Stimulated activated CD4-positive, alpha-beta T cell treated with anti-CD3 and anti-CD28 coated beads, Interleukin-15, amount 100 ng/mL, for 24 hours (primary cell): ENCODE results near the gene PTBP2.
A peak's percentile ranks its signal among the peaks of the same experiment; 100 is the strongest.

ENCODE experiments used
- DNase-seq: peaks from one replicate; pipeline ENCODE4 v3.0.0-alpha.2; 2020

PTBP2 gene, protein sequence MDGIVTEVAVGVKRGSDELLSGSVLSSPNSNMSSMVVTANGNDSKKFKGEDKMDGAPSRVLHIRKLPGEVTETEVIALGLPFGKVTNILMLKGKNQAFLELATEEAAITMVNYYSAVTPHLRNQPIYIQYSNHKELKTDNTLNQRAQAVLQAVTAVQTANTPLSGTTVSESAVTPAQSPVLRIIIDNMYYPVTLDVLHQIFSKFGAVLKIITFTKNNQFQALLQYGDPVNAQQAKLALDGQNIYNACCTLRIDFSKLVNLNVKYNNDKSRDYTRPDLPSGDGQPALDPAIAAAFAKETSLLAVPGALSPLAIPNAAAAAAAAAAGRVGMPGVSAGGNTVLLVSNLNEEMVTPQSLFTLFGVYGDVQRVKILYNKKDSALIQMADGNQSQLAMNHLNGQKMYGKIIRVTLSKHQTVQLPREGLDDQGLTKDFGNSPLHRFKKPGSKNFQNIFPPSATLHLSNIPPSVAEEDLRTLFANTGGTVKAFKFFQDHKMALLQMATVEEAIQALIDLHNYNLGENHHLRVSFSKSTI

GRCh38 chr1:96721416-96722160 is at the start of gene PTBP2:
TSS of gene PTBP2 (plus strand) at chr1:96721784. CDS start at chr1:96721865, 81 bp downstream.
- DNase-seq = peak; percentile 86

DNA sequence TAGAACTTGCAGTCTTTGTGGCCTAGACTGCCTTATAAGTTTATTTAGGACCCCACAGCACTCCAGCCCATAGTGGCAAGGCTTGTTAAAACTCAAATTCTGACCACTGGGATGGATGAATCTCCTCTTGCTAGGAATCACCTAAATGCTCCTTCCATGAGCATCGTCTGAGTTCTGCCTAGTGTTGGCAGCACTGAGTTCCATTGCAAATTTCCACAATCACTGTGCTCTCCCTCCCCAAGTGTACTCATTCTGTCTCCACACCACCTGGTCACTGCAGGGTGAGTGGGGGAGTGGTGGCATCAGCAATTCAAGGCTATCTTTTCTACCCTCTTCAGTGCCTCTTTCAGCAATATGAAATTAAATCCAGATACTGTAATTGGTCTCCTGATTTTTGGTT is 46.7 kb upstream of the PTBP2 start:
- no peak for DNase-seq

DNA sequence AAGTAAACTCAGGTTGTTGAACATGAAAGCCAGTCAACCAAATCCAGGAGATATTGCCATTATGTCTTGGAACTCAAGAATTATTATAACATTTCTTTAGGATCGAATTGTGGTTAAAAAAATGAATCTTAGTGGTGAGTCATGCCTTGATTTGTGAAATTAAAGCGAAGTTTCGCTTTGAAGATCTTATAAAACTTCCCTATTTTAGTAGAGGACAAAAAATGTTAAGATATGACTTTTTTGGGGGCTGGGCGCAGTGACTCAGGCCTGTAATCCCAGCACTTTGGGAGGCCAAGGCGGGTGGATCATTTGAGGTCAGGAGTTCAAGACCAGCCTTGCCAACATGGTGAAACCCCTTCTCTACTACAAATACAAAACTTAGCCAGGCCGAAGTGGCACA is 39.5 kb upstream of the PTBP2 start:
- DNase-seq = no peak

- no peak for DNase-seq
Measured at GRCh38 chr1:96683931-96684330, 37.7 kb upstream of the PTBP2 start.

- DNase-seq = no peak
Measured at GRCh38 chr1:96684744-96685143, 36.8 kb upstream of the PTBP2 start.

DNA sequence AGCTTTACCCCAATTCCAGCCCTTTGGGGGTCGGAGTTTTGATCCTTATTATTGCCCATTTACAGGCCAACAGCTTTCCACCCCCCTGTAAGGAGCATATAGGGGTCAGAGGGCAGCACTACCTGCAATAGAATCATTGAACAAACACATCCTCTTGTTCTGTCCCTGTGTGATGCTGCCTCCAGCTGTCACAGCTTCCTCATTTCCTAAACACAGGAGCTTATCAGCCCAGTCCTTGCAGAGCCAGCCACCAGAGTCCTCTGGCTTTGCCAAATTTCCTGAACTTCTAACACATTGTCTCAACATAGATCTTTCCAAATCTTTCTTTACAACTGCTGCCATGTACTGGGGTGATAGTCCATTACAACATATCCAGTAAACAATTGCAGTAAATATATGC is 32.8 kb upstream of the PTBP2 start:
- DNase-seq = no peak

- DNase-seq = no peak
Measured at GRCh38 chr1:96695954-96696353, 25.6 kb upstream of the PTBP2 start.

DNA sequence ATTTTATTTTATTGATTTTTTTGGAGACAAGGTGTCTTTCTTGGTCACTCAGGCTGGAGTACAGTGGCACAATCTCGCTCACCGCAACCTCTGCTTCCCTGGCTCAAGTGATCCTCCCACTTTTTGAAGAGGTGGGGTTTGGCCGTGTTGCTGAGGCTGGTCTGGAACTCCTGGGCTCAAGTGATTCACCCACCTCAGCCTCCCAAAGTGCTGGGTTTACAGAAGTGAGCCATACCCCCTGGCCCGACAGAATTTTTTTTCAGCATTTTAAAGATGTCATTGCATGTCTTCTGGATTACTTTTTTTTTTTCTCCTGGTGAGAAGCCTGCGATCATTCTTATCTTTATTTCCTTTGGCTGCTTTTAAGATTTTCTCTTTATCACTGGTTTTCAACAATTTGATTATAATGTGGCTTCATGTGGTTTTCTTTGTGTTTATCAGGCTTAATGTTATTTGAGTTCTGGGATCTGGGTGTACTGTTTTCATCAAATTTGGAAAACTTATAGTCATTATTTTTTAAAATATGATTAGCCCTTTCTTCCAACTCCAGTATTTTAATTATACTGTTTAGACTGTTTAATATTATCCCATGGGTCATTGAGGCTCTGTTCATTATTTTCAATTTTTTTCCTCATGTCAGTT is 23.1 kb upstream of the PTBP2 start:
- no peak for DNase-seq

GRCh38 chr1:96703186-96703585 is 18.4 kb upstream of the PTBP2 start:
- DNase-seq = no peak

DNA sequence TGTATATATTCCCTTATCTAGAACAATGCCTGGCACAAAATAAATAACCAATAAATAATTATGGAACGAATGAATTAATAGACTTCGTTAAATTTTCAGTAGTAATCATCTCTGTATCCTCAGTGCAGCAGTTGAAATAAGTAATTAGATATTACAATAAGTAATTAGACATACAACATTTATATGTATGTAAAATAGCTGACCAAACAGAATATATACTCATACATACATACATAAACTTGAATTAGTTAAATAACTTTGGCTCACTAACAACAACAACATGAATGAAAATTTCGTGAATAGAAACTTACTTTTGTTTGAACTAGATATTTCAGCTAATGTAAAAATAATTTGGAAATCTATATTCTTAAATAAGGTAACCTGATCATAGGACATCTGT is 14.6 kb upstream of the PTBP2 start:
- no peak for DNase-seq

DNA sequence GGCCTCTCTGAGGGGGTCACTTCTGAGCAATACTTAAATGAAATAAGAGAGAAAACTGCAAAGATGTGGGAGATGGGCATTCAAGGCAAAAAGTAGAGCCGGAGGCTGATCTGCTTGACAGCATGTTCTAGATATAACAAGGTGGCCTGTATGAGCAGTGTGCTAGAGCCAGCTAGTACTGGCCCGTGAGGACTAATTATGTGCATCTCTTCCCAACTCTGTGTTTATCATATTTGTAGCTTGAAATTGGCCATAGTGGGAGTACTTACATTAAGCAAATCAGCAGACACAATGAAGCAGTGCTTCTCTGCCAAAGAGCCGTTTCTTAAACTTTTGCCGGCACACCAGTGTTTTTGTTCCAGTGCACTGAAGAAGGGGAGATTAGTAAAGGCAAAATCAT is 13.1 kb upstream of the PTBP2 start:
- no peak for DNase-seq

DNA sequence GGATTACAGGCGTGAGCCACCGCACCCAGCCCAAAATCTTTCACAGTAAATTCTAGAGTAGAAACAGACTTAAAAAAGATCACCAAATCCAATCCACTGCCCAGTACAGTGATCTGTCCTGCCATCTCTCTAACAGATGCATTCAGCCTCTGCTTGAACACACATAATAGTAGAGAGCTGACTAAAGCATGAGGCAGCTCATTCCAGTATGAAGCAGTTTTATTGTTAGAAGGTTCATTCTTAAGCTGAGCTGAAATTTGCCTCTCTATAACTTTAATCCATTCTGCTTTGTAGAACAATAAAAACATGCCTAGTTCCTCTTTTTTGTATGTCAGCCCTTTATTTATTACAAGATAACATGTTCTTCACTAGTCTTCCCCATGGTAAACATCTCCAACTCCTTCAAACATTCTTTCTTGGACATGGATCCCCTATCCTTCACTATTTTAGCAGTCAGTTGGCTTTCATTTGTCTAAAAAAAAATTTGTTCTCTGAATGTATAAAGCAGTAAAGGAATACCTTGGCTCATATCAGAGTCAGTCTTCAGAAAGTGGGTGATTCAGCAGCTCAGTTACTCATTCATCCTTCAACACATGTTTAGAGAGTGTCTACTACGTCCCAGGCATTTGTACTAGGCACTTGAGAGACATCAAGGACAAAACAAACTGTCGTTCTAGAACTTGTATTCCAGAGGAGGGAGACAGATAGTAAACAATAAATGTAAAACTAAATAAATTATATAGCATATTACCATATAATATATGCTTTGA is 10.7 kb upstream of the PTBP2 start:
- DNase-seq = no peak

GRCh38 chr1:96713649-96714048 is 7.9 kb upstream of the PTBP2 start:
- DNase-seq = no peak

DNA sequence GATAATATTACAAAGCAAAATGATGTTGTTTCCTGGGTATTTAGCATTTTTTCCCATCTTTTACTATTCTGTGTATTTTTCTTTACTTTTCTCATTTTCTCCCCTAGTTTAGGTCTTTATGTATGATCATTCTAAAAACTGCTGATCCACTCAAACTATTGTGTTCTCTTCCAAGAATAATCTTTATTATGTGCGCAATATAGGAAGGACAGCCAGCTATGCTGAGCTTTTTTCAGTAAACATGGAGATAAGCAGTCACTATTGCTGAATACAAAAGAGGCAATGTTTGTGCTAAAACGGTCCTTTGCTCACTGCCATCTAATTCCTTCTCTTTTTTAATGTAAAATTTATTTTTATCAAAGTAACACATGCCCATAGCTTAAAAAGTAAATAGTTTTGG is 6.7 kb upstream of the PTBP2 start:
- DNase-seq = no peak

DNA sequence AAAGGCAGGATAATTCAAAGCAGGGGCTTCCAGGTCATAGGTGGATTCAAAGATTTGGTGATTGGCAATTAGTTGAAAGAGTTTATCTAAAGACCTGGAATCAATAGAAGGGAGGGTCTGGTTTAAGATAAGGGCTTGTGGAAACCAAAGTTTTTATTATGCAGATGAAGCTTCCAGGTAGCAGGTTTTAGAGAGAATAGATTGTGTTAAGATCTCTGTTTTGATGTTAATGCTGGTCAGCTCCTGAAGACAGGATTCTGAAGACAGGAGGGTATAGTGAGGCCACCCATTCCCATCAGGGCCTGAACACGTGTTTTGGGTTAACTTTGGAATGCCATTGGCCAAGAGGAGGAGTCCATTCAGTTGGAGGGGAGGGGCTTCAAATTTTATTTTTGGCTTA is 6.1 kb upstream of the PTBP2 start:
- DNase-seq = no peak

- DNase-seq = no peak
Measured at GRCh38 chr1:96721053-96721415, 550 bp upstream of the PTBP2 start.

DNA sequence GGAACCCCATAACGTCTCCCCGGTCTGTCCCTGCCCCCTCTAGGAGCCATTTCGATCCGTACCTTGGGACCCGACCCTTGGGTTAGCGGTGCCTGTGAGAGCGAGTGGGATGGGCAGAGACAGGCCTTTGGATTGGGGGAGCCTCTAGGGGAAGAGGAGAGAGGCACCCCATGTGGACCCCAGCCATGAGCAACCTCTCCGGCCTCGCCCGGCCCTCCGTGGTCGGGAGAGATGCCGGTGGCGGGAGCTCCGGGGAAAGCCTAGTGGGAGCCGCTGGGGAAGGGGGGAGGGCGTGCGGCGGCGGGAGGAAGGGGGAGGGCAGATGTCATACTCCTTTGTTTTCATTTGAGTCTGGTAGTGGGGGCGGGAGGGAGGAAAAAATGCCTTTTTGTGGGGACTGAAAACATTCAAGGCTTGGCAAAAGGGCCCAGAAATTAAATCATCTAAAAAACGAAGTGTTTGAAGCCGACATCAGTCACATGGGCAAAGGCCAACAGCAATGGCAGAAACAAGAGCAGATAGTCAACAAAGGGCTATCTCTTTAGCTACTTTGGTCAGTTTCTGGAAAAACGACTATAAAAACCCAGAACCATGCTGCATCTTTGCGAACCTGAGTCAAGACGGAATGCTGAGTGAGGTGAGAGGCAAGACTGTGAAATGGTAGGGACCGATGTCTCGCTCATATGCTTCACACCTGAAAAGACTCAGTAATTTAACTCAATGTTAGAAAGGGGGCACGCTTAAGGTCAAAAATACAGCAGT is 758 bp downstream of the PTBP2 start:
- peak; percentile 62 for DNase-seq

DNA sequence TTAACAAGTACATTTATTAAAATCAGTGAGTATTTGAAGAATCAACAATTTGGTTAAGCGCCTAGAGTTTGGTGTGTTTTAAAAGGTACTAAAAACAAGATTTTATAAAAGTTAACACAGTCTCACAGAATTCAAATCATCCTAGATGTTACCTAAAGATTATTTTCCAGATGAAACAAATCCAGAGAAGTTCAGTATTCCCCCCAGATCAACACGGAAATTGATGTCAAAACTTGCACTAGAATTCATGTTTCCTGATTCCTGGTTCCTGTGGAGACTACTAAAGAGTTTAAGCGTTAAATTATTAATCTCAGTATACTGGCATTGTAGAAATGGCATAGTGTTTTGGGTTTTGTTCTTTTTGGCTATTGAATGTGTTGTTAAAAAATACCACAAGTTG is 1.4 kb downstream of the PTBP2 start:
- no peak for DNase-seq

DNA sequence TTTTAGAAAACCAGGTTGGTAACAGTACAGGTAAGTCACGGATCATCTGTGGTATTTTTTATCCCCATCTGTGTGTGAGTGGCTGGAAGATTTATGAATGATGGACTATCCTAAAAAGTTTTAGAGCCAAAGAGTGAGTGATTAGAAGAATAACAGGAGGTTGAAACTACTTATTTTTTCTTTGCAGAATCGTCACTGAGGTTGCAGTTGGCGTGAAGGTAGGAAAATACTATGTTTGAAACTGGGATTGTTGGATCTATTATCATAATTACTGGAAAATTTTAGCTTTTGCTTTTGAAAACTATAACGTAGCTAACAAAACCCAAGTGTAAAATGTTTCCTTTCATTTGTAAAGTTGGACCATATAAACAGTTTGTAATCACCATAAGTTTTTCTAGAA is 1.8 kb downstream of the PTBP2 start:
- DNase-seq = no peak

- no peak for DNase-seq
Measured at GRCh38 chr1:96723936-96724335, 2.4 kb downstream of the PTBP2 start.

DNA sequence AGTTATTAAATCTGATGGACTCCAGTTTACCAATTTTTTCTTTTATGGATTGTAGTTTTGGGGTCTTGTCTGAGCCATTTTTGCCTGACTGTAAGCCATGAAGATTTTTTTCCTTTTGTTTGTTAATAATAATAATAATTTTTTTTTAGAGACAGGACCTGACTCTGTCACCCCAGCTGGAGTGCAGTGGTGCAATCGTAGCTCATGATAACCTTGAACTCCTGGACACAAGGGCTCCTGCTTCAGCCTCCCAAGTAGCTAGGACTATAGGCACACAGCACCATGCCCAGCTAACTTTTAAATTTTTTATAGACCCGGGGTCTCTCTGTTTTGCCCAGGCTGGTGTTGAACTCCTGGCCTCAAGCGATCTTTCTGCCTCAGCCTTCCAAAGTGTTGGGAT is 6.3 kb downstream of the PTBP2 start:
- no peak for DNase-seq
